BLaER1 treated with 17β-estradiol and CSF1 and Interleukin-3, amounts not matched to agents 10 nM and 100 nM (cell line): ENCODE data around the gene SPDYE6.

Source experiments
- H3K27ac ChIP-seq, 11 experiments: shearing (Covaris generic); formaldehyde crosslinking; 2 replicates each; pipeline ENCODE4 v1.8.1; 2022
- H3K27me3 ChIP-seq, 11 experiments: shearing (Covaris generic); formaldehyde crosslinking; 2 replicates each; pipeline ENCODE4 v1.8.1; 2022
- H3K36me3 ChIP-seq, 11 experiments: shearing (Covaris generic); formaldehyde crosslinking; 2 replicates each; pipeline ENCODE4 v1.8.1; 2022
- H3K4me1 ChIP-seq, 10 experiments: shearing (Covaris generic); formaldehyde crosslinking; 2 replicates each; pipeline ENCODE4 v1.8.1; 2022
- H3K4me2 ChIP-seq, 11 experiments: shearing (Covaris generic); formaldehyde crosslinking; 2 replicates each; pipeline ENCODE4 v1.8.1; 2022
- H3K4me3 ChIP-seq, 10 experiments: shearing (Covaris generic); formaldehyde crosslinking; 2 replicates each; pipeline ENCODE4 v1.8.1; 2022
- H3K9ac ChIP-seq, 11 experiments: shearing (Covaris generic); formaldehyde crosslinking; 2 replicates each; pipeline ENCODE4 v1.8.1; 2022
- H3K9me3 ChIP-seq, 11 experiments: shearing (Covaris generic); formaldehyde crosslinking; replicated peaks in 1 of 11; 2 replicates each; pipeline ENCODE4 v1.8.1; 2022
- H4K20me1 ChIP-seq, 11 experiments: shearing (Covaris generic); formaldehyde crosslinking; 2 replicates each; pipeline ENCODE4 v1.8.1; 2022
- Cebpa-rat ChIP-seq, 11 experiments: shearing (Covaris generic); IDR thresholded peaks; 2 replicates each; pipeline ENCODE4 v1.8.1; 2022

The SPDYE6 gene

DNA sequence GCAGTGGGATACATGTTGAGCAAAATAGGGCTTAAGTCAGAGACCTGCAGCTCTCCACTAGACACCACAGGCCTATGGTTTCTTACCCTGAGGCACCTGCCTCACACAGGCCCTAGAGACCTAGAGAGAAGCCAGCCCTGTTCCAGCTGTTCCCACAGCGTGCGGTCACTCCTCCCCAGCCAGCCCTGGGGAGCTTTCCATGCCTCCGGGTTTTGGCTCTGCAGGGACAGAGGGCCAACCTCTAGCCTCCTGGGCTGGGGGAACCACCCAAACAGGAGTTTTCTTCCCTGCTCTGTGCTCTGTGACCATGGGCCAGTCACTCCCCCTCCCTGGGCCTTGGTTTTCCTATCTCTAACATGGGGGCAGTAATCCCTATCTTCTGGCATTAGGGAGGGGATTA lies 36.6 kb downstream of the SPDYE6 start:
- no peak overlapping the region for H3K27ac ChIP-seq
- H3K9me3 ChIP-seq = no peaks in the 10 kb centered on the region
- H3K4me1 ChIP-seq = peaks cover 14 to 60% (median 47%) of the 10 kb centered on the region in 10 experiments
- no peak for TF ChIP-seq Cebpa-rat (IDR thresholded peaks at IDR 0.05)
- peak overlapping the region in 8 of 11 experiments; percentile 32 to 85 (median 56); a peak in 11 of 22 replicates for H3K4me2 ChIP-seq
- peaks cover 0 to 15% (median 12%) of the 10 kb centered on the region in 11 experiments; a peak in 11 of 22 replicates for H3K27me3 ChIP-seq
- H3K4me3 ChIP-seq = no peak overlapping the region
- peaks cover 0 to 60% (median 11%) of the 10 kb centered on the region in 11 experiments; a peak in 15 of 22 replicates for H4K20me1 ChIP-seq
- peaks cover 36 to 68% (median 49%) of the 10 kb centered on the region in 11 experiments for H3K36me3 ChIP-seq
- H3K9ac ChIP-seq = no peak overlapping the region; a peak in 1 of 22 replicates

DNA sequence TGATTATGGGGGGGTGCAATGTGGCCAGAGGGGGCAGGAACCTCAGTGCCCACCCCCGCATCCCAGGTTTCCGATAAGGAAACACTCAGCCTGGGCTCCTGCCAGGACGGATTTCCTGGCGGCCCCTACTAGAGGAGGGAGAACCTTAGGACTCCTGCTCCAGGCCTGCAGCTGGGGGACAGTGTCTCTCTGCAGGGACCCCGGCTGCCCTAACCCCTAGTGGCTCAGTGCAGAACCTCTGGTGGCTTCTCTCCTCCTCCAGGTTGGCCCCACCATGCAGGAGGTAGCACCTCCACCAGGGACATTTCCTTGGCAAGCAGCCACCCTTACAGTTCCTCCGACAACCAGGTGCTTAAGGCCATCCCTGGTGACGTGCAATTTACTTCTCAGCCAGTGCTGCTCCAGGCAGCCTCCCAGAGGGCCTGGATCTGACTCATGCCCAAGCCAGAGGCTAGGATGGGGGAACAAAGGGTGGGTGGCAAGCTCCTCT lies 37.7 kb downstream of the SPDYE6 start:
- H3K27ac ChIP-seq = peak overlapping the region in 1 of 11 experiments; percentile 25; a peak in 1 of 22 replicates
- peaks cover 0 to 15% (median 12%) of the 10 kb centered on the region in 11 experiments; a peak in 11 of 22 replicates for H3K27me3 ChIP-seq
- peak overlapping the region in 4 of 11 experiments; percentile 18 to 85 (median 48); a peak in 3 of 22 replicates for H3K4me2 ChIP-seq
- H3K4me3 ChIP-seq = no peak overlapping the region
- H3K9ac ChIP-seq = peak overlapping the region in 1 of 11 experiments; percentile 31; a peak in 1 of 22 replicates
- H4K20me1 ChIP-seq = peaks cover 0 to 67% (median 11%) of the 10 kb centered on the region in 11 experiments; a peak in 15 of 22 replicates
- H3K4me1 ChIP-seq = peaks cover 14 to 62% (median 50%) of the 10 kb centered on the region in 10 experiments
- no peak for TF ChIP-seq Cebpa-rat (IDR thresholded peaks at IDR 0.05)
- no peaks in the 10 kb centered on the region for H3K9me3 ChIP-seq
- H3K36me3 ChIP-seq = peaks cover 46 to 79% (median 61%) of the 10 kb centered on the region in 11 experiments

DNA sequence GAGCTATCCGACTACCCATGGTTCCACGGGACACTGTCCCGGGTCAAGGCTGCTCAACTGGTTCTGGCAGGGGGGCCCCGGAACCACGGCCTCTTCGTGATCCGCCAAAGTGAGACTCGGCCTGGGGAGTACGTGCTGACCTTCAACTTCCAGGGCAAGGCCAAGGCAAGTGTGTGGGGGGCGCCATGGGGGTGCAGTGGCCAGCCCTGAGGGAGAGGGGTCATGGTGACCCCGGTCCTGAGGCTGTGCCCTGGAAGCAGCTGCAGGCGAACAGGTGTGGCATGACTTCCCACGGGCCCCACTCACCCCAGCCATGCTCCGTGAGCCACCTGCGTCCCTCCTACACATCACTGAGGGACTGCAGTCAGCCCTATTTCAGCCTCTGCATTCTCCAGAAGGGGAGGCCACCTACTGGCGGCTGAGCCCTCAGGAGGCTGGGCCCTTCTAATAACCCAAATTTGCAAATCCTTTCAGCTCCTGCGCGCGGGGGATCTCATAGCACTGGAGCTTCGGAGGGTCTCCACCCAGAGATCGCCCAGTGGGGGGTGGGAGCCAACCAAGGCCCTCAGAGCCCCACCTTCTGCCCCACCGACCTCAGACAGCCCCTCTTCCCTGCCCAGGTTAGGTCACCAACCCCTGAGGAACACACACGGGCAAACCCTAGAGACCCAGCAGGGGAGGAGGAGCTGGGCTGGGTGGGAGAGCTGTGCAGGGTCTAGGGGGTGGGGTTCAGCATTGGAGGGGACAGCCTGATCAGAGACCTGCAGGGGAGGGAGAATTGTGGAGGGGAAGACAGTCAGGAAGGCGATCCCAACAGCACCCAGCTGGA lies 38.8 kb downstream of the SPDYE6 start:
- H3K4me2 ChIP-seq = no peak overlapping the region
- TF ChIP-seq Cebpa-rat (IDR thresholded peaks at IDR 0.05) = no peak
- H3K36me3 ChIP-seq = peaks cover 46 to 86% (median 61%) of the 10 kb centered on the region in 11 experiments
- H3K27ac ChIP-seq = no peak overlapping the region
- no peaks in the 10 kb centered on the region for H3K9me3 ChIP-seq
- peaks cover 19 to 64% (median 53%) of the 10 kb centered on the region in 10 experiments for H3K4me1 ChIP-seq
- peaks cover 0 to 15% (median 12%) of the 10 kb centered on the region in 11 experiments; a peak in 11 of 22 replicates for H3K27me3 ChIP-seq
- no peak overlapping the region; a peak in 1 of 22 replicates for H3K9ac ChIP-seq
- no peak overlapping the region for H3K4me3 ChIP-seq
- peaks cover 0 to 70% (median 11%) of the 10 kb centered on the region in 11 experiments; a peak in 15 of 22 replicates for H4K20me1 ChIP-seq

DNA sequence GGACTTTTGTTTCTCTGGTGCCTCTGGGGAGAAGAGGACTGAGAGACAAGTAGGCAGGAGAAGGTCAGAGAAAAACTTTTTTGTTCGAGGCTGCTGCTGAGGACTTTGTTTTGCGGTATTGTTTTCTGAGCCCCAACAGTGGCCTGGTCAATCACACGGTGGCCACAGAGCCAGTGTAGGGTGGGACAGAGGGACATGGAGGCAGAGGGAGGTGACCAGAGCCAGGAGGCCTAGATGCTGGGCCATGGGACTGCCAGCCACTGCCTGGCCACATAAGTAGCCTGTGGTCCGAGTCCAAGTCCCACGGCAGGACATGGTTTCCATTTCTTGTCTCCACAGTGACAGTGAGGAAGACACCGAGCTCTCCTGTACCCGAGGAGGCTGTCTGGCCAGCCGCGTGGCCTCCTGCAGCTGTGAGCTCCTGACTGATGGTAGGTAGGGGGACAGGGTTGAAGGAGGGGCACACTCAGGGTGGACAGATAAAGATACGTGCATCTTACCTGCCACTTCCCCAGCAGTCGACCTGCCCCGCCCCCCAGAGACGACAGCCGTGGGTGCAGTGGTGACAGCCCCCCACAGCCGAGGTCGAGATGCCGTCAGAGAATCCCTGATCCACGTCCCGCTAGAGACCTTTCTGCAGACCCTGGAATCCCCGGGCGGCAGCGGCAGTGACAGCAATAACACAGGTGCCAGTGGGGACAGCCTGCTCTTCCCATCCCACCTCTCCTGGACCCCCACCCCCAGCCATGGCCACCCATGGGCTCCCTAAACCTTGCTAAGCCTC lies 42.1 kb downstream of the SPDYE6 start:
- TF ChIP-seq Cebpa-rat (IDR thresholded peaks at IDR 0.05) = no peak
- peaks cover 0 to 52% (median under 1%) of the 10 kb centered on the region in 11 experiments; a peak in 7 of 22 replicates for H4K20me1 ChIP-seq
- H3K36me3 ChIP-seq = peaks cover 56 to 95% (median 76%) of the 10 kb centered on the region in 11 experiments
- no peaks in the 10 kb centered on the region for H3K27me3 ChIP-seq
- peak overlapping the region in 6 of 11 experiments; percentile 33 to 97 (median 64); a peak in 12 of 22 replicates for H3K27ac ChIP-seq
- peak overlapping the region in 5 of 11 experiments; percentile 12 to 62 (median 36); a peak in 4 of 22 replicates for H3K9ac ChIP-seq
- no peaks in the 10 kb centered on the region for H3K9me3 ChIP-seq
- H3K4me3 ChIP-seq = no peak overlapping the region
- no peak overlapping the region; a peak in 2 of 22 replicates for H3K4me2 ChIP-seq
- H3K4me1 ChIP-seq = peaks cover 16 to 59% (median 48%) of the 10 kb centered on the region in 10 experiments; a peak in 19 of 20 replicates

DNA sequence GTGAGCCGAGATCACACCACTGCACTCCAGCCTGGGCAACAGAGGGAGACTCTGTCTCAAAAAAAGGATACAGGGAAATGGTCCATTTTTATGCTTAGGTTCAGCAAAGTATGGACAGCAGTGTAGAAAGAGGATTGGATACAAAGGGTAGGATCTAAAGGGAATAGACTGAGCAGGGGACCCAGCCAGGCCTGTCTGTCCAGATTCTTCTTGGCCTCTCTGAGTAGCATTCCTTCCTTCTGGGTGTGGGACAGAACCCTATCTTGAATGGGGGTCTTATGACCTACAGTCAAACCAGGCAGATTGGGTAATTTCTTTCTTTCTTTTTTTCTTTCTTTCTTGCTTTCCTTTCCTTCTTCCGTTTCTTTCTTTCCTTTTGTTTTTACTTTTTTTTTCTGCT lies 43.9 kb downstream of the SPDYE6 start:
- H4K20me1 ChIP-seq = peaks cover 0 to 34% (median 0%) of the 10 kb centered on the region in 11 experiments; a peak in 6 of 22 replicates
- peaks cover 43 to 91% (median 69%) of the 10 kb centered on the region in 11 experiments for H3K36me3 ChIP-seq
- peak overlapping the region in 8 of 11 experiments; percentile 20 to 66 (median 51); a peak in 14 of 22 replicates for H3K9ac ChIP-seq
- H3K27me3 ChIP-seq = no peaks in the 10 kb centered on the region
- H3K4me1 ChIP-seq = peaks cover 30 to 63% (median 55%) of the 10 kb centered on the region in 10 experiments
- no peaks in the 10 kb centered on the region for H3K9me3 ChIP-seq
- H3K4me3 ChIP-seq = no peak overlapping the region; a peak in 1 of 20 replicates
- peak overlapping the region; percentile 27 to 92 (median 76); a peak in 20 of 22 replicates for H3K4me2 ChIP-seq
- no peak for TF ChIP-seq Cebpa-rat (IDR thresholded peaks at IDR 0.05)
- peak overlapping the region in 9 of 11 experiments; percentile 4 to 97 (median 57); a peak in 16 of 22 replicates for H3K27ac ChIP-seq

DNA sequence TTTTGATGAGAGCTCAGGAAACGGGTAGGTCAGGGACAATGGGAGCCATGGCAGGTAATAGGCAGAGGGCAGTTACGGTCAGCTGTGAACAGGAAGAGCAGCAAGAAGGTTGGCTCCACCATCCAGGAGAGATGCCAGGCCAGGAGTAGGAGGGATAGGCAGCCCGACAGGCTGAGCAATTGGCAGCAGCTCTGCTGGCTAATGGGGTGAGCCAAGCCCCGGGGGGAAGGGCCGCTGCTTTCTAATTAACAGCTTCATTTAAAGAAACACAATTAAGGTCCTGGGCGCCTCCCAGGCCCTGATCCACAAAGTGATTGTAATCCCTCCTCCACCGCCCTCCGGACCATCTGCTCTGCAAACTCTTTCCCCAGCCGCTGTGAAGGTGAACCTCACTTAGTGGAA lies 45.8 kb downstream of the SPDYE6 start:
- Histone ChIP-seq H3K27ac (peak overlapping the region in 8 of 11 experiments; percentile 1 to 98 (median 50); a peak in 10 of 22 replicates), H3K4me2 (peak overlapping the region in 3 of 11 experiments; percentile 1 to 15 (median 4); a peak in 2 of 22 replicates), H3K27me3 (no peaks in the 10 kb centered on the region)

DNA sequence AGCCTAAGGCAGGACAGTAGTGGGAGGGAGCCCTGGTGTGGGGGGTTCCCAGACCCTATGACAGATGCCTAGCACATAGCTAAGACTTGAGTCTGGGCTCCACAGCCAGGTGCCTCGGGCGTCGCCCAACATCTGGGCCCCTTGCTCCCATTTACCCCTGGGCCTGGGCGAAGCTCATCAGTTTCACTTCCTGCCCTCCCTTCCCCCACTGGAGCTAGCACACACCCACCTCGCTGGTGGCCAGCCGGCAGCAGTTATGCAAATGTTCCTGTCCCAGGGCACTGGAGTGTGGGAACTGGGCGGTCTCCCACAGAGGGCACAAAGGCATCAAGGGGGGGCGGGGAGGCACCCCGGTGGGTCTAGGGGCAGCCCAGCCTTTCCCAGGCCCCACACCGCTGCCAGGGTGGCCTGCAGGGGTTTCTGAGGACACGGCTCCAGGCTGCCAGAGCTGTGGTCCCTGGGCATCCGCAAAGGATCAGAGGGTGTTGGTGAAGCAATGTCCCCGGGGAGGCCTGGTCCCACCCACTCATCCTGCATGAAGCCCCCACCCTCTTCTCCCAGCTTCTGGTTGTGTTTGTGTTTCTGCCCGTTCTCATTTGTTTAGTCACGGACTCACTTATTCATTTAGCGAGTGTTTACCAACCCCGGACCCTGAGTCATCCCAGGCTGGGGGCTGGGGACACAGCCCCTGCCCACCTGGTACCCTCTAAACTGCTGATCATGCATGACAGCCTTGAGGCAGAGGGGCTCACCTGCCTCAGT lies 49.1 kb downstream of the SPDYE6 start:
- peak in 8 of 11 experiments; percentile 33 to 93 (median 76); a peak in 14 of 22 replicates for TF ChIP-seq Cebpa-rat (IDR thresholded peaks at IDR 0.05)
- peak overlapping the region; percentile 81 to 99 (median 94) for H3K4me2 ChIP-seq
- no peaks in the 10 kb centered on the region for H3K27me3 ChIP-seq
- H3K4me1 ChIP-seq = peaks cover 74 to 97% (median 89%) of the 10 kb centered on the region in 10 experiments
- H3K4me3 ChIP-seq = peak overlapping the region; percentile 8 to 63 (median 40); a peak in 17 of 20 replicates
- no peaks in the 10 kb centered on the region for H3K9me3 ChIP-seq
- peaks cover 0 to 51% (median 2%) of the 10 kb centered on the region in 11 experiments; a peak in 10 of 22 replicates for H4K20me1 ChIP-seq
- peaks cover 25 to 64% (median 45%) of the 10 kb centered on the region in 11 experiments for H3K36me3 ChIP-seq
- peak overlapping the region; percentile 49 to 85 (median 81); a peak in 21 of 22 replicates for H3K9ac ChIP-seq
- peak overlapping the region; percentile 52 to 98 (median 92); a peak in 21 of 22 replicates for H3K27ac ChIP-seq

More for the DNA sequence above, 45.8 kb downstream of the SPDYE6 start:
- H4K20me1 ChIP-seq = peaks cover 0 to 19% (median 0%) of the 10 kb centered on the region in 11 experiments; a peak in 4 of 22 replicates
- no peak for TF ChIP-seq Cebpa-rat (IDR thresholded peaks at IDR 0.05)
- H3K9ac ChIP-seq = peak overlapping the region in 3 of 11 experiments; percentile 1 to 43 (median 2); a peak in 5 of 22 replicates
- no peak overlapping the region for H3K4me3 ChIP-seq
- H3K9me3 ChIP-seq = no peaks in the 10 kb centered on the region
- H3K4me1 ChIP-seq = peaks cover 49 to 82% (median 72%) of the 10 kb centered on the region in 10 experiments
- peaks cover 38 to 74% (median 56%) of the 10 kb centered on the region in 11 experiments for H3K36me3 ChIP-seq
